H9 (cell line): ENCODE results near the gene ANKRD23. TPM values are rescaled to one million over a fixed set of nuclear protein-coding genes. Genes with fewer than 3 reads are reported as not detected.

Source experiments
- DNase-seq: peaks from one replicate; pipeline ENCODE4 v3.0.0-alpha.2; 2017
- H2AFZ ChIP-seq: one replicate; pipeline ENCODE4 v1.6.1; 2013; ENCODE audit warnings: mild to moderate bottlenecking, low read length, control low read depth, moderate library complexity
- H2AK5ac ChIP-seq: 2 replicates; pipeline ENCODE4 v1.6.1; 2013; ENCODE audit warnings: low read length, control low read depth, mixed read lengths; ENCODE audit not compliant: insufficient read length
- H2BK120ac ChIP-seq: one replicate; pipeline ENCODE4 v1.6.1; 2013; ENCODE audit warnings: low read depth, mild to moderate bottlenecking, low read length, control low read depth, inconsistent platforms; ENCODE audit not compliant: poor library complexity, severe bottlenecking
- H2BK12ac ChIP-seq: 2 replicates; pipeline ENCODE4 v1.6.1; 2013; ENCODE audit warnings: low read length, control low read depth, mixed read lengths, low read depth; ENCODE audit not compliant: insufficient read length
- H2BK15ac ChIP-seq: 2 replicates; pipeline ENCODE4 v1.6.1; 2013; ENCODE audit warnings: low read depth, low read length, control low read depth
- H2BK20ac ChIP-seq: one replicate; pipeline ENCODE4 v1.6.1; 2013; ENCODE audit warnings: low read depth, mild to moderate bottlenecking, low read length, control low read depth, inconsistent platforms; ENCODE audit not compliant: poor library complexity, severe bottlenecking
- H2BK5ac ChIP-seq: 2 replicates; pipeline ENCODE4 v1.6.1; 2013; ENCODE audit warnings: low read length, control low read depth, mixed read lengths; ENCODE audit not compliant: insufficient read length
- H3K14ac ChIP-seq: 2 replicates; pipeline ENCODE4 v1.6.1; 2013; ENCODE audit warnings: low read length, control low read depth; ENCODE audit not compliant: insufficient read depth
- H3K18ac ChIP-seq: 2 replicates; pipeline ENCODE4 v1.6.1; 2013; ENCODE audit warnings: low read depth, mild to moderate bottlenecking, mixed read lengths, low read length, control low read depth; ENCODE audit not compliant: insufficient read length
- H3K23ac ChIP-seq: 2 replicates; pipeline ENCODE4 v1.6.1; 2013; ENCODE audit warnings: low read length, control low read depth, mixed read lengths, low read depth; ENCODE audit not compliant: insufficient read length
- H3K23me2 ChIP-seq: 2 replicates; pipeline ENCODE4 v1.6.1; 2013; ENCODE audit warnings: low read depth, mild to moderate bottlenecking, mixed read lengths, low read length, control low read depth; ENCODE audit not compliant: insufficient read length, poor library complexity, severe bottlenecking
- H3K27ac ChIP-seq: 2 replicates; pipeline ENCODE4 v1.5.1; 2013; ENCODE audit warnings: low read length, control low read depth, mixed read lengths, low read depth; ENCODE audit not compliant: insufficient read length
- H3K27me3 ChIP-seq: 2 replicates; pipeline ENCODE4 v1.6.1; 2013; ENCODE audit warnings: low read length, control low read depth, inconsistent platforms; ENCODE audit not compliant: insufficient read depth
- H3K4ac ChIP-seq: 2 replicates; pipeline ENCODE4 v1.6.1; 2013; ENCODE audit warnings: low read depth, mild to moderate bottlenecking, control low read depth, inconsistent platforms, low read length, moderate library complexity
- H3K4me1 ChIP-seq: 2 replicates; pipeline ENCODE4 v1.6.1; 2013; ENCODE audit warnings: low read length, control low read depth, inconsistent platforms; ENCODE audit not compliant: insufficient read depth
- H3K4me2 ChIP-seq: 2 replicates; pipeline ENCODE4 v1.6.1; 2013; ENCODE audit warnings: low read length, control low read depth, mixed read lengths; ENCODE audit not compliant: insufficient read length, insufficient read depth
- H3K56ac ChIP-seq: 2 replicates; pipeline ENCODE4 v1.6.1; 2013; ENCODE audit warnings: low read depth, mild to moderate bottlenecking, mixed read lengths, low read length, control low read depth; ENCODE audit not compliant: insufficient read length
- H3K79me1 ChIP-seq: 2 replicates; pipeline ENCODE4 v1.6.1; 2013; ENCODE audit warnings: low read depth, mild to moderate bottlenecking, moderate library complexity, low read length, control low read depth, inconsistent platforms; ENCODE audit not compliant: insufficient read depth, poor library complexity, severe bottlenecking
- H3K79me2 ChIP-seq: 2 replicates; pipeline ENCODE4 v1.6.1; 2013; ENCODE audit warnings: low read length, control low read depth, inconsistent platforms; ENCODE audit not compliant: insufficient read depth
- H3K9ac ChIP-seq: 2 replicates; pipeline ENCODE4 v1.6.1; 2013; ENCODE audit warnings: low read length, control low read depth, mixed read lengths; ENCODE audit not compliant: insufficient read length; ENCODE audit errors: extremely low read depth
- H3K9me3 ChIP-seq: one replicate; pipeline ENCODE4 v1.6.1; 2013; ENCODE audit warnings: low read depth, low read length, inconsistent platforms; ENCODE audit not compliant: control insufficient read depth
- H3T11ph ChIP-seq: one replicate; pipeline ENCODE4 v1.6.1; 2013; ENCODE audit warnings: mild to moderate bottlenecking, low read length, control low read depth, inconsistent platforms
- H4K20me1 ChIP-seq: one replicate; pipeline ENCODE4 v1.6.1; 2013; ENCODE audit not compliant: control insufficient read depth, insufficient read length, insufficient read depth
- H4K5ac ChIP-seq: 2 replicates; pipeline ENCODE4 v1.6.1; 2013; ENCODE audit warnings: low read depth, mild to moderate bottlenecking, mixed read lengths, low read length, control low read depth; ENCODE audit not compliant: insufficient read length
- H4K8ac ChIP-seq: replicated peaks from 2 replicates; pipeline ENCODE4 v1.6.1; 2013; ENCODE audit warnings: low read length, control low read depth, mixed read lengths, low read depth; ENCODE audit not compliant: insufficient read length
- H4K91ac ChIP-seq: 2 replicates; pipeline ENCODE4 v1.6.1; 2013; ENCODE audit warnings: low read depth, mild to moderate bottlenecking, moderate library complexity, mixed read lengths, low read length, control low read depth; ENCODE audit not compliant: insufficient read length
- H3K27ac Mint-ChIP-seq, 3 experiments: 2 replicates in 2 of 3; 3 replicates in 1 of 3; pipeline ENCODE4 v1.8.0; 2020 to 2021; ENCODE audit warnings: mixed read lengths in 3 of 3, mild to moderate bottlenecking in 1 of 3, moderate library complexity in 1 of 3
- H3K27me3 Mint-ChIP-seq: 2 replicates; pipeline ENCODE4 v1.8.0; 2021; ENCODE audit warnings: low read depth, mild to moderate bottlenecking, moderate library complexity, mixed read lengths
- H3K36me3 Mint-ChIP-seq, 3 experiments: 2 replicates in 2 of 3; 3 replicates in 1 of 3; pipeline ENCODE4 v1.8.0; 2020 to 2021; ENCODE audit warnings: low read depth in 3 of 3, mixed read lengths in 3 of 3; ENCODE audit not compliant: insufficient read depth in 1 of 3
- H3K4me1 Mint-ChIP-seq, 2 experiments: 2 replicates each; pipeline ENCODE4 v1.8.0; 2020; ENCODE audit warnings: mixed read lengths in 2 of 2
- H3K4me3 Mint-ChIP-seq, 2 experiments: 2 replicates in 1 of 2; 3 replicates in 1 of 2; pipeline ENCODE4 v1.8.0; 2020 to 2021; ENCODE audit warnings: mild to moderate bottlenecking in 2 of 2, mixed read lengths in 2 of 2, moderate library complexity in 1 of 2
- H3K9me3 Mint-ChIP-seq, 2 experiments: 2 replicates in 1 of 2; 3 replicates in 1 of 2; pipeline ENCODE4 v1.8.0; 2020; ENCODE audit warnings: mild to moderate bottlenecking in 2 of 2, mixed read lengths in 2 of 2, moderate library complexity in 1 of 2
- CTCF ChIP-seq: fragments of 200-600 bp; sonication (generic); conservative IDR thresholded peaks from 3 replicates; pipeline ENCODE4 v1.8.0; 2021; ENCODE audit warnings: antibody characterized with exemption, mild to moderate bottlenecking
- WGBS: extraction: QIAGEN DNeasy Blood & Tissue Kit; methylation state at CpG from one replicate; pipeline ENCODE4 v1.1.7; 2013; ENCODE audit warnings: missing lambda C conversion rate, low lambda C conversion rate, mixed read lengths; ENCODE audit not compliant: insufficient read length; ENCODE audit errors: extremely low coverage; 5-methylcytosine and 5-hydroxymethylcytosine counted together
- total RNA-seq: library from RNA; stranded (reverse); gene quantifications from 2 replicates; pipeline ENCODE4 v1.2.1, GENCODE V29; 2021

Gene ANKRD23
- total RNA-seq, 1 experiment from 2014 or later: 2.4 TPM

- no peak overlapping the region for H3K14ac ChIP-seq
- H3K18ac ChIP-seq: no peak overlapping the region
- Mint-ChIP-seq H3K27ac (peak overlapping the region in 2 of 3 experiments; percentile 53 to 58; a peak in 2 of 7 replicates), H3K9me3 (no peaks in the 10 kb centered on the region), H3K36me3 (peaks cover 28 to 69% (median 64%) of the 10 kb centered on the region in 3 experiments; a peak in 6 of 7 replicates), H3K27me3 (no peaks in the 10 kb centered on the region), H3K4me3 (no peak overlapping the region), H3K4me1 (peaks cover 20 to 22% of the 10 kb centered on the region in 2 experiments)
- H3K27ac ChIP-seq: no peak overlapping the region
- H2BK5ac ChIP-seq: no peak overlapping the region
- H3K23me2 ChIP-seq: no peaks in the 10 kb centered on the region
- H2BK20ac ChIP-seq: no peak overlapping the region
- WGBS: no CpG with 5 or more reads among the region's 6 CpGs
- no peak overlapping the region for H2BK12ac ChIP-seq
- no peak overlapping the region for H2BK15ac ChIP-seq
- no peak overlapping the region for H3K4me2 ChIP-seq
- H2BK120ac ChIP-seq: no peak overlapping the region
- peaks cover 4% of the 10 kb centered on the region for H3K79me1 ChIP-seq
- H3K56ac ChIP-seq: no peak overlapping the region
- H3K79me2 ChIP-seq: peaks cover 3% of the 10 kb centered on the region; the same call in 1 of the 2 replicates
- H4K91ac ChIP-seq: no peak overlapping the region
- H3K23ac ChIP-seq: no peak overlapping the region
- H3K4me1 ChIP-seq: no peaks in the 10 kb centered on the region; the same call in 1 of the 2 replicates
- H4K8ac ChIP-seq: no peak overlapping the region
- H3K4ac ChIP-seq: no peak overlapping the region
- no peak overlapping the region for H3T11ph ChIP-seq
- no peaks in the 10 kb centered on the region for H3K9me3 ChIP-seq
- H2AK5ac ChIP-seq: no peak overlapping the region
- no peak for DNase-seq
- no peak overlapping the region for H3K9ac ChIP-seq
- no peaks in the 10 kb centered on the region for H4K20me1 ChIP-seq
- no peak overlapping the region for H2AFZ ChIP-seq
- TF ChIP-seq CTCF: no peak
- H3K27me3 ChIP-seq: no peaks in the 10 kb centered on the region
- H4K5ac ChIP-seq: no peak overlapping the region
Measured at GRCh38 chr2:96824079-96824870, 19.5 kb downstream of the ANKRD23 start.
